Choroid plexus epithelial cell (primary cell): Measurements from ENCODE around the gene SYT8.

Experiments used
- DNase-seq: peaks from one replicate; pipeline ENCODE4 v3.0.0-alpha.2; 2010; ENCODE audit warnings: low read depth
- H3K4me3 ChIP-seq: 2 replicates; pipeline ENCODE4 v1.5.1; 2011; ENCODE audit warnings: low read depth, mild to moderate bottlenecking, control low read depth, low read length, moderate library complexity
- CTCF ChIP-seq: conservative IDR thresholded peaks from 2 replicates; pipeline ENCODE4 v1.5.1; 2011; ENCODE audit warnings: low read depth, mild to moderate bottlenecking, control low read depth, inconsistent platforms, low read length, moderate library complexity

Gene SYT8

GRCh38 chr11:1847926-1848639 lies 13.3 kb downstream of the SYT8 start:
- no peak overlapping the region for H3K4me3 ChIP-seq
- TF ChIP-seq CTCF = no peak
- DNase-seq = no peak

DNA sequence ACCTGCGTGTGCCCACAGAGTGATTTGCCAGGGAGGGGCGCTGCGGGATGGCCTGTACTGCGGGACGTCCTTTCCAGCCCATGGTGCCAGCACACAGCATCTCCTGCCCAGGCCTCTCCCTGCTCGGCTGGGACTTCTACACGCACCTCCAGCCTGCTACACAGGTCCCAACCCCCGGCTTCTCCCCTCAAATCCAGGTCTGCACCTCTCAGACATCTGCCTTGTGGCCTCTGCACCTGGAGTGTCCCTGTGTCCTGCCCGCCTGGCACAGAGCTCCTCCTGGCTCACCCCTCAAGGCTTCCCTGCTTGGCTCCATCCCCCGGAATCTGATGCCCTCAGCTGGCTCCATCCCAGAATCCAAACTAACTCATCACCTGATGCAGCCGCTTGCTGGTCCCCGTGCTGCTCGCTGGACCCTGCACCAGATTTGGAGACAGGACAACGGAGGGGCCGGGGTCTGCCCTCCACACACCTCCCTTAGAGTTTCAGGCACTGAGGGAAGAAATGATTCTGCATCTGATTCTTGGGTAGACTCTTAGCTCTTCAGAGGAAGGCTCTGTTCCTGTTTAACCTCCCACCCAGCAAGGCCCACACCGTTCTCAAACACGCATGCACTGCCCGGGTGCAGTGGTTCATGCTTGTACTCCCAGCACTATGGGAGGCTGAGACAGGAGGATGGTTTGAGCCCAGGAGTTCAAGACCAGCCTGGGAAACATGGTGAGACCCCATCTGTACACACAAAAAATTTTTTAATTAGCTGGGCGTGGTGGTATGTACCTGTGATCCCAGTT lies 14.0 kb downstream of the SYT8 start:
- TF ChIP-seq CTCF = no peak
- no peak for DNase-seq
- H3K4me3 ChIP-seq = no peak overlapping the region

- TF ChIP-seq CTCF = no peak
- no peak overlapping the region for H3K4me3 ChIP-seq
- DNase-seq = no peak
These were observed 16.8 kb downstream of the SYT8 start for GRCh38 chr11:1851468-1852180.

DNA sequence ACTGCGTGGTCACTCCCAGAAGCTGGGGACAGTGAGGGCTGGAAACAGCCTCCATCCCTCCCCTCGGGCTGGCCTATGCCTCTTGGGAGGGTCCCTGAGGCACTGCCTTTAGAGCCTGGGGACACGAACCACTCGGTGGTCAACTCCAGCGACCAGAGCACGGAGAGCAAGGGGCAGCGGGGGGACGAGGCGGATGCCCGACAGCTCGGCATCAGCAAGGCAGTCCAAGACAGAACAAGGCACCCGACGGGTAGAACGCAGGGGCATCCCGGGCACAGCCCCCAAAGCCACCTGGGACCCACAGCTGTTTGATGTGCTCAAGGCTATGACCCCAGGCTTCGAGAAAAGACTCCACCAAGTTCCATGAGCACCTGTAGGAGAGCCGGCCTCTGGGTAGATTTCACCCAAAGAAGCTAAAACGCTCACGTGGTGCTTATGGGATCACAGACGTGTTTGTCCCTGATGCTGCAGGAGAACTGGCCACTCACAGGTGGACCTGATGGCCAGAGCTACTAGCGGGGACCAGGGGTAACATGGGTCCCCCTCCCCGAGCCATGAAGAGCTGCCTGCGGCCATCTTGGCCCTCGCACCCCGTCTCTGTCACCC lies 17.6 kb downstream of the SYT8 start:
- no peak for DNase-seq
- H3K4me3 ChIP-seq = no peak overlapping the region
- TF ChIP-seq CTCF = no peak

DNA sequence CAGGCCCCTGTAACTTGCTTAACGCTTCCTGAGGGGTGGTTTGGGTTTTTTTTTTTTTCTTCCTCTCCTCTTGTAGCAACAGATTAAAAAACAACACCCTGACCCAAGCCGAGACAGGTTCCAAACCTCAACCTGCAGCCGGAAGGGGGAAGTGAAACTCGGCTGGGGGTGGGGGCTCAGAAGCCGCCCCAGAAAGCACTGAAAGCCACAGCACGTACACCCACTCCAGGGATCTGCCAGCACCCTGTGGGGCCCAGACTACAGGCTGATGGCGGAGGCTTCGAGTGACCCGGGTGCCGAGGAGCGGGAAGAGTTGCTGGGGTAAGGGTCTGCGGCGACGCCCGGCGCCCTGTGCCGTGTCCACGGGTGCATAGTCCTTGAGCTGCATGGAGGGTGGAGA lies 18.1 kb downstream of the SYT8 start, which contains the start of gene LSP1:
TSS of gene LSP1 (plus strand) at position 208 of the 400 bp plus-strand sequence. CDS start at position 269, 61 bp downstream.
- no peak for TF ChIP-seq CTCF
- H3K4me3 ChIP-seq = no peak within 1 kb of the TSS
- no peak for DNase-seq

DNA sequence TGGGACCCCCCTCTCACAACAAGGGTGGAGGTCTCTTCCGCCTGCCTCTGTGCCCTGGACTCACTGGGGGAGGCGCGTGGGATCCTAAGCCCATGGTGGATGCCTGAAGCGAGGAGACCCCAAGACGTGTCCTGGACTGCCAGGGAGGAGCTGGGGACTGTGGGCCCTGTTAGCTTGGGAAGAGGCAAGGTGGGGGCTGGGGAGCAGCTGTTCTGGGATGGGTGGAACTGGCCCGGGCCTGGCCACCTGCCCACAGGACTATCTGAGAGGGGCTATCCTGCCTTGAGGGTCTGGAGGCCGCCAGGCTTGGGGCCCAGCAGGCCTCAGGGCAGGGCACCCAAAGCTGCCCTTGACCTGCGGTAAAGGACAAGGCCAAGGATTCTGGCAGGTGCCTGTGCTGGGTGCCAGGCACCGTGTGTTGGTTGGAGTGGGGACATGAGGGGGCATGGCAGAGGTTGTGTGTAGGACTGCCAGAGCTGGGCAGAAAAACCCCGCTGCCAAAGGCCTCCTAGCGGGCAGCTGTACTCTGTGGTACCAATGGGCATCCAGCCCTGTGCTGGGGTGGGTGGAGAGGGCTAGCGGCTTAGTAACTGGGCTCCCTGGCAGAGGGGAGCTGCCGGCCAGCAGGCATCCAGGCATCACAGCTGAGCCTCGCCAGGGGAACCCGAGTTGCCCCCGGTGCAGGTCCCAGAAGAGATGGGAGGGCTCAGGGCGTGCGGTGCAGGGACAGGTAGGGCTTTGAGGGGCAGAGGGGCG lies 18.8 kb downstream of the SYT8 start:
- TF ChIP-seq CTCF = no peak
- DNase-seq = no peak
- no peak overlapping the region for H3K4me3 ChIP-seq
